VCaP (cell line): Measurements from ENCODE around the gene ADAMTS1.

ENCODE experiments used
- H3K27ac ChIP-seq: fragments of 450-650 bp; 2 replicates; pipeline ENCODE4 v1.5.1; 2017
- TF ChIP-seq, protein P1 (sequence below): fragments of 450-650 bp; conservative IDR thresholded peaks from 2 replicates; pipeline ENCODE4 v1.5.1; 2017; ENCODE audit warnings: mild to moderate bottlenecking, moderate library complexity

The ADAMTS1 gene

GRCh38 chr21:26843933-26844257 lies 1.3 kb downstream of the ADAMTS1 start:
- H3K27ac ChIP-seq = peak overlapping the region; percentile 97
- TF ChIP-seq, protein P1, sequence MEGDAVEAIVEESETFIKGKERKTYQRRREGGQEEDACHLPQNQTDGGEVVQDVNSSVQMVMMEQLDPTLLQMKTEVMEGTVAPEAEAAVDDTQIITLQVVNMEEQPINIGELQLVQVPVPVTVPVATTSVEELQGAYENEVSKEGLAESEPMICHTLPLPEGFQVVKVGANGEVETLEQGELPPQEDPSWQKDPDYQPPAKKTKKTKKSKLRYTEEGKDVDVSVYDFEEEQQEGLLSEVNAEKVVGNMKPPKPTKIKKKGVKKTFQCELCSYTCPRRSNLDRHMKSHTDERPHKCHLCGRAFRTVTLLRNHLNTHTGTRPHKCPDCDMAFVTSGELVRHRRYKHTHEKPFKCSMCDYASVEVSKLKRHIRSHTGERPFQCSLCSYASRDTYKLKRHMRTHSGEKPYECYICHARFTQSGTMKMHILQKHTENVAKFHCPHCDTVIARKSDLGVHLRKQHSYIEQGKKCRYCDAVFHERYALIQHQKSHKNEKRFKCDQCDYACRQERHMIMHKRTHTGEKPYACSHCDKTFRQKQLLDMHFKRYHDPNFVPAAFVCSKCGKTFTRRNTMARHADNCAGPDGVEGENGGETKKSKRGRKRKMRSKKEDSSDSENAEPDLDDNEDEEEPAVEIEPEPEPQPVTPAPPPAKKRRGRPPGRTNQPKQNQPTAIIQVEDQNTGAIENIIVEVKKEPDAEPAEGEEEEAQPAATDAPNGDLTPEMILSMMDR = no peak

- TF ChIP-seq, protein P1 = peak; percentile 68
- peak overlapping the region; percentile 97 for H3K27ac ChIP-seq
Measured at GRCh38 chr21:26842974-26843932, 2.0 kb downstream of the ADAMTS1 start.

DNA sequence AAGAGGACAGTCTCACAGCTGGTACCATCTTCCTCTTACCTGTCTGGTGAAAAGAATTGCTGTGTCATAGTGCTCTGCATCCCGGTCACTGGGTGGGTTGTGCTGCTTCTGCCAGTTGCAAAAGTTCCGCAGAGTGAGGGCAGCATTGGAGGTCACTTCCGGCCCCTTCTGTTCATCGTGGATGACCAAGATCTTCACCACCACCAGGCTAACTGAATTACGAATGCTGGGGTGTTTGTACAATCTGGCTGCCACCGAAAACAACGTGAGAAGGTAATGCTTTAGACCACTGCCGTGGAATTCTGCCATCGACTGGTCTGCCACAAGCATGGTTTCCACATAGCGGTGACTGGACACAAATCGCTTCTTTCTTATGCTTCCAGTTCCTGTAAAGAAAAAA lies 2.9 kb downstream of the ADAMTS1 start:
- H3K27ac ChIP-seq = peak overlapping the region; percentile 97
- TF ChIP-seq, protein P1 = no peak

DNA sequence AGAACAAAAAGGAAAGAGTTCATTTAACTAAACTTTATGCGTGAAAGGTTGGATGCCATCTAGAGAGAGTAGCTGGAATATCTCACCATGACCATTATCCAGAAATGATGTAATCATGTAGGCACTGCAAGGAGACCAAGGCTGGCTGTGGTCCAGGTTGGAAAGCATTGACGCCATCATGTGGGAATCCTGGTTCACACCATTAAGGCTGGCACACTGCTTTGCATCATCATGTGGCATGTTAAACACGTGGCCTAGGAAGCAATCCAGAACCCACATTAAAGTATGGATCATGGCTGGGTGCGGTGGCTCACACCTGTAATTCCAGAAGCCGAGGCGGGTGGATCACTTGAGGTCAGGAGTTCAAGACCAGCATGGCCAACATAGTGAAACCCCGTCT lies 4.3 kb downstream of the ADAMTS1 start:
- H3K27ac ChIP-seq = no peak overlapping the region
- TF ChIP-seq, protein P1 = no peak; the same call in 1 of the 2 replicates

GRCh38 chr21:26840201-26840600 lies 5.0 kb downstream of the ADAMTS1 start:
- no peak overlapping the region for H3K27ac ChIP-seq
- TF ChIP-seq, protein P1 = no peak

GRCh38 chr21:26837539-26837938 lies 7.7 kb downstream of the ADAMTS1 start:
- H3K27ac ChIP-seq = no peak overlapping the region; the same call in 1 of the 2 replicates
- TF ChIP-seq, protein P1 = no peak

- TF ChIP-seq, protein P1 = no peak
- no peak overlapping the region for H3K27ac ChIP-seq
Measured at GRCh38 chr21:26836528-26836927, 8.7 kb downstream of the ADAMTS1 start.
